Effector CD4-positive, alpha-beta T cell (primary cell): ENCODE results near the gene TNS1.

ENCODE experiments used
- DNase-seq: peaks from one replicate; pipeline ENCODE4 v3.0.0-alpha.2; 2020

TNS1 gene

DNA sequence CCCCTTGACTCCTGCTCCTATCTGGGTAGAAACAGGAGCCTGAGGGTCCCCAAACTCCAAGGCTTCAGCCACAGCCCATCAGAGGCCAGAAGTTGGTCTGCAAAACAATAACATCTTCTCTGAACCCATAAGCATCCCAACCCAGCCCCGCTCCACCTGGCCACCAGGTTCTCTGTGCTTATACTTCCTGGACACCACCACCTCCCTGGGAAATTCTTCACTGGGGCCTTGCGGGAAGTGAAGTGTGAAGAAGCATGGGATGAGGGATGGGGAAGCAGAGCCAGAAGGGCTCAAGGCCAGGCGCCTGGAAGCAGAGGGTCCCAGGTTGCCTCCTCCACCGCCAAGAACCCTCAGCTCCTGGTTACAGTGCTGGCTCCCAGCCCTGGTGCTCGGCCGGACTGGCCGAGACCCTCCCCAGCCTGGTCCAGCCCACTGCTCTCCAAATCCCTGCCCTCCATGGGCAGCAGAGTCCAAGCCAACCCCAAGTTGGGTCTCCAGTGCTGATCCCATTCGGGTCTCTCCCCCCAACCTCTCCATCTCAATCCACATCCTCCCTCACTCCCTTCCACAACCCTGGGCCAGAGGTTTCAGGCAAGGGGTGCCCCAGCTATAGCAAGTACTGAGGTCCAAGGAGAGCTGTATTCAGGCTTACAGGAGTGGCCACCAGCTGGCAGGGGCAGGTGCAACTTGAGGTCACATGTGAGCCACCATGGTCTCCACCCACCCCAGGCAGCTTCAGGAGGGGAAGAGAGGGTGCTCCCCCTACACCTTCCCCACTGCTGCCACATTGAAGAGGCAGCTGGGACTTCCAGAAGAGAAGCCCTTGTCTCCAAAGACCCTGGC, 60.7 kb downstream of the TNS1 start:
- DNase-seq = no peak

DNA sequence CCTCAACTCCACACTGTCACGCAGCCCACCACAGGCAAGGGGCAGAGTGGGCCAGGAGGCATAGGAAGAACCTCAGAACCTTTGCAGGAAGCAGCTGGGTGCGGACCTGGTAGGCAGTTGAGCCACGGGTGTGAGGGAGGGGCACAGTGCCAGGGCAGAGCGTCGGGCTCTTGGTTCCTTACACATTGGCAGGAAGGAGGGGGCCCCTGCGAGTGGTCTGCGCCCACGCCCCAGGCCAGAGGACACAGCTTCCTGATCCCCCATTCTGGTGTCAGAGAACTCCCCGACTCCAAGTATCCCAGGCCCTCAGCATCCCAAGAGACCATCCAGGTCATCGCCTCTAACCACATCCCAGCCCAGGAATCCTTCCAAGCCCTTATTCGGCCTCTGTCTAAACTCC, 61.5 kb downstream of the TNS1 start:
- no peak for DNase-seq

DNA sequence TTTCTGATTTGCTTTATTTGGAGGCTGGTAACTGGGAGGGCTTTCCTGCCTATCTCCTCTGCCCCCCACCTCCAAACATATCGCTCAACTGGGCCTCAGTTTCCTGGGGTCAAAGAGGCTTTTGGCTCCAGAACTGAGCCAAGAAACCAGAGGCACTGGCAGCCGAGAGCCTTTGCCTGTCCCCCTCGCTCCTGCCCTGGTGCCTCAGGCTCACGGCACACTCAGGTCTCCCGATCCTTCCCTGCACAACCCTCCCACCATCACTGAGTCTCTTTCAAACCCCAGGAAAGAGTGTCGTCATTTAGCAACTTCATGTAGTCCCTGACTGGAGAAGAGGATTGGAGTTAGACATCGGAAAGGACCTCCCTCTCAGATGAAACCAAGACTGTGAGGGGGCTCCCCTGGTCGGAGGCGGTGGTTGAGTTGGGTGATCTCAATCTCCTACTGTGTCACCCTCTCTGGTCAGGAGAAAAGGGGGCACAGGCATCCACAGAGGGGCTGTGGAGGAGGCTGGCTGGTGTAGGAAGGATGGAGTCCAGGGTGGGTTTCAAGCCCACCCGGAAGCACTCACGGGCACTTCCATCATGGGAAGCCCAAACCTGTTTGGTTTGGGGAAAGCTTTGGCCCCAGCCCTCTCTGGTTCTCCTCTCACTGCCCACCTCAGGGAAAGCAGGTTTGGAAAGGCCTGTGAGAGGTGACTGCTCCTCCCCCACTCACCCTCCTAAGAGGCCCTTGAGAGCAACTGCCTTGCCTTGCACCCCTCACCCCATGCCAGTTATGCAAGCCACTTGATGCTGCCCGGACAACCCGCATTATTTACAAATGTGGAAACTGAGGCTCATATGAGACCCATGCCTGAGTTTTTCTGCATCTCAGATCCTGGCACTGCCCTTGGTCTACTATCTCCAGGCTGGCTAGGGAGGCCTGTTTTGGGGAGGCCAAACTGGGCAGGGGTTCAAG, 62.3 kb downstream of the TNS1 start:
- no peak for DNase-seq

DNA sequence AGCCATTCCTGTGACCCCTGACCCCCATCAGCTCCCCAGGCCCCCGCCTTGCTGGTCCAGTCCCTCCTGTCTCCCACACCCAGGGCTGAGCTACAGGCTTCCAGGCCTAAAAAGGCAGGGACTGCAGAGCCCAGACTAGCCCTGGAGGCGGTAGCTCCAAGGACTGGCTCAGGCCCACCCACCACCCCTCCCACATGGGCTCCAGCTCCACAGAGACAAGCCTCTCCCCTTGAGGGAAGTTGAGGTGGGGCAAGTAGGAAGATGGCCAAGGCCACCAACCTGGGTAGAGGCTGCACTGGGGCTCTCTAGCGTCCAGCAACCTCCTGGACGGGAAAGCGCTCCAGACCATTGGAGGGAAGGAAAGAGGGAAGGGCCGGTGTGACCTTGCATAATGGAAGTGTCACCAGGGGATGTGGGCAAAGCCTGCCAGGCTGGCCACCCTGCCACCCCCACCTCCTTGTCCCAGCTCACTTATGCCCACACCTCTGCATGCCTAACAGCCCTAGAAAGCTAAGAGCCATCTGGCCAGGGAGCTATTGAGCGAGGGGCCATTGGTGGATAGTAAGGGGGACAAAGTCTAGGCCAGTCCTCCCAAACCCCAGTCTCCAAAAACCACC, 63.1 kb downstream of the TNS1 start:
- DNase-seq = no peak

DNA sequence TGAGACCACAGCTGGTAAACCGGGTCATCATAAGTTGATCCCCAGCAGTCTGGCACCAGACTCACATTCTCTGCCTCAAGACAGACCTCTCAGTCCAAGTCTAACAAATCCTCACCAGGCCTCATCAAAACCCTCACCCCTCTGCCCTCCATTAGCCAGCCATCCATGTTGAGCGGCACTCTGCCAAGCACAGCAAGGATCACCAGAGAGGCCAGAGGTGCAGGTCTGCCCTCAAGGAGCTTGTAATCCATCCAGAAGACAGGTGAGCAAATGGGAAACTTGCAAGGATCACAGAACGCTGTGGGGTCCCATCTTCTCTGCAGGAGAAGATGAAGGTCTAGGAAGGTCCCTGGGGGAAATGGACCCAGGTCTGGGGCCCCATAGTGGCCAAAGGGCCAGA, 63.6 kb downstream of the TNS1 start:
- DNase-seq = no peak

DNA sequence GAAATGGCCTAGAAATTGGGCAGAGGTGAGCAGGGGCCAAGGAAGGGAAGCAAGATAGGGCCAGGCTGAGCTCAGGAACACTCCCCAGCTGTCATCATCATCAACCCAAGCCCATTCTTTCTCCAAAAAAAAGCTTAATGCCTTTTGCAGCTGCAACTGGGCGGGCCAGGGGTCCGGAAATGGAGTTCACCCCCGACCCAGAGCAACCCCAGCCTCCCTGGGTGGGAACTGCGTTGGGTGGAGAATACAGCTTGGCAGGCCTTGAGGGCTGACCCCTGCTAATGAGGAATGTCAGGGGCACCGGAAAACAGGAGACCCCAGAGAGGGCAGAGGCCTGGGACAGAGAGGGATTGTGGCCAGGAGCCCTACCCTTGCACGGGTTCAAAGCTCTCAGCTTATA, 64.8 kb downstream of the TNS1 start:
- DNase-seq = no peak

DNA sequence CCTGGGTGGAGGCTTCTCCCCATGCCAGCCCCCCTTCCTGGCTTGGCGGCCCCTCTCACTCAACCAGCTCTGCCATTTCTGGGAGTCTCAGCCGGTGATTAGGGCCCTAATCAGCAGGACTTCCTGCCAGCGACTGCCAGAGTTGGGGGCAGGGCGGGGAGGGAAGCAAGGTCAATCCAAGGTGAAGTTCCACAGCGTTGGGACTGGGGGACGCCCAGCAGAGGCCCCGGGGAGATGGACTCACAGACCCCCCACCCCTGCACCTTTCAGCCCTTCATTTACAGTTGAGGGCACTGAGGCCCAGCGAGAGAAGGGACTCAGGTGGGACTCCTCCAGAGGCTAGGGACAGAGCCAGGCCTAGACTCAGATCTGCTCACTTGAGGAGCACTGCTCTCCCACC, 65.3 kb downstream of the TNS1 start:
- DNase-seq = no peak

DNA sequence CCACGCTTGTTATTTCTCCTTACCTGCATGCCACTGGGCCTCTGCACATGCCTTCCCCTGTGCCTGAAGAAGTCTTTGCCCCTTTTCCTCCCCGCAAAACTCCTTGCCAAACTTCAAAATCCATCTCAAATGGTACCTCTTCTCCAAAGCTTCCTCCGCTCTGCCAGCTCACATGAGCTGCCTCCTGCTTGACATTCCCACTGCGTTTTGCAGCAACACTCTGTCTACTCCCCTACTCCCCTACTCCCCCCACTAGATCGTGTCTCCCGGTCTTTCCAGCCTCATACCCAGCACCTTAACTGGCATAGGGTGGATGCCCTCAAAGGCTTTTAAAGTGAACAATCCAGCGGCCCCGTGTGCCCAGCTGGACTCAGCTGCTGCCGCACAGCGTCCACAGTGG, 65.8 kb downstream of the TNS1 start:
- no peak for DNase-seq

DNA sequence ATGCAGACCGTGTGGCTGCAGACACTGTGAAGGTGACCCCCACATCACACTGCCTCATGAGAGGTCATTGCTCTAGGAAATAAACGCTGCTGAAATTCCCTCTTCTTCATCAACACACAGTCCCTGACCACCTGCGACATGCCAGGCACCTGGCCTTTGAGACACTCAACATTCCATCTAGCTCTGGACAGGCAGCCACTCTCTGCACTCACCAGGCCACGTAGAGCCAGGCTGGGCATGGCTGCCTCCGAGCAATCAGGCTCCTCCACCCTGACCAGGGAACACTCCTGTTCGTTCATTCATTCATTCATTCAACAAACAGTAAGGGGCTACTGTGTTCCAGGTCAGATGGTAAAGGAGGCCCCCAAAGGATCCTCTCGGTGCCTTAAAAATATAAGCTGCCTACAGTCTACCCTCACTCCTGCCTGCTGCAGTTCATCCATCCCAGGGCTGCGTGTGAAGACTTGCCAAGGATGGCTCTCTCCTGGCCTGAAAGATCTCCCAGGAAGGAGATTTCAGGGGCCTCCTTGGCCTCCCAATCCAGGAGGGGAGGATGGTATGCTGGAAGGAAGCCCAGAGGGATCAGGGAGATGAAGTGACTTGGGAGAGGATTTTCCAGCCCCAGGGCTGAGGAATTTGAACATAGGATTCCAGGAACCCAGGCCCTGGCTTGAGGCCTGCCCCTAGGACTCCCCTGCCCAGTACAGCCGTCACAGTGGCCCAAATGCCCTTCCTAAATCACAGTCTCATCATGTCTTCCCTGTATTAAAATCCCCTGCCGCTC, 66.7 kb downstream of the TNS1 start:
- DNase-seq = no peak

DNA sequence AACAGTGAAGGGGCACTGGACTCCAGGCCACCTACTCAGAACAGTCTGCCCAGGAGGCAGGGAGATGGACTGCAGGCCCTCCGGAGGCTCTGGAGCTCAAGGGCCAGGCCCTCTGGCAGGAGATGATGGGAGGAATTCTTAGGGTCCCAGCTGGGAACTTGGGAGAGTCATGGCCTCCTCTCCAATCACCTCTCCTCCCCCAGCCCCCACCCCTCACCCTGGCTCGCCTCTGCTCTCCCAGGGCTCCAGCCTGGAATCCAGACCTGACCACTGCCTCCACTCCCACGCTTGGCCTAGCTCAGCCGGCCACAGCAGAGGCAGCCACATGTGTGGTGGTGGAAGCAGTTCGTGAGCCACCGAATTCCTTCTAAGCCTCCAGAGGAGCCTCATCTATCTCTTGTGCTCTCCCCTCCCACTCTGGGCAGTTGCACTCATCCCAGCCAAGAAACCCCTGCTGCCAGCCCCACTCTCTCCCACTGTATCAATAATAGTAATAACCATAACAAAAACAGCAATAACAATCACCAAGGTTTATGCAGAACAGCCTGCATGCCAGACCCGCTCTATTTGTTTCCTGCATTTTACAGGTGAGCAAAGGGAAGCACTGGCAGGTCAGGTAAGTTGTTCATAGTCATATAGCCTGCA, 67.4 kb downstream of the TNS1 start:
- no peak for DNase-seq

DNA sequence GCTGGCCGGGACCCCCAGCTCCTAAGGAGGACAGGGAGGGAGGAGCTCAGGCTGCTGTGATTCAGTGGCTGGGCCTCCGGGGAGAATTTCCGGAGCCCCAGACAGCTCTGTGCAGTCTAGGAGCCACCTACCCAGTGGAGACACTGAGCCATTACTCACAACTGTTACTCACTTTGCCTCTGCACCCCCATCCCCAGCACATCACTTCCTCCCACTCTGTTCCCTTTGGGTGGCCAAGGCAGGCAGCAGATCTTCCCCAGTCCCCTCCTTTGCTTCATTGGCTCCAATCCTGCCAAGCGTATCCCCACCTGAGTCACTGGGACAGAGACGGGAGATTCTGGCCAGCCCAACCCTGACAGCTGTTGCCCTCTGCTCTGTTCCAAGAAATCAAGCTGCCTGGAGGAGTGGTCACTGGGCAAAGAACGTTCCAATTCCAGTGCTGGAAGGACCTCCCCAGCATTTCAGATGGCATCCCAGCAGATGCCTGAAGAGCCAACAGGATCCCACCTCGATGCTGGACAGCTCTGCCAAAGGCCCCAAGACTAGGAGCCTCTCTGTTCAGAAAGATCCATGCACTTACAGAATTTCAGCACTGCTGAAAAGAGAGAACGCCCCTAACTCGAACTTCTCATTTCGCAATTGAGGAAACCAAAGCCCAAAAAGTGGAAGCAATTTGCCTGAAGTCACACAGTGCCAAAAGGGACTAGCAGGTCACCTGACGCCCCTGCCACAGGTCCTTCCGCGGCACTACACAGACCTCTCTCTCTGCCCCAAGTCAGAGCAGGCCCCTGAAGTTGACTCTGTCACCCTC, 68.3 kb downstream of the TNS1 start:
- no peak for DNase-seq

DNA sequence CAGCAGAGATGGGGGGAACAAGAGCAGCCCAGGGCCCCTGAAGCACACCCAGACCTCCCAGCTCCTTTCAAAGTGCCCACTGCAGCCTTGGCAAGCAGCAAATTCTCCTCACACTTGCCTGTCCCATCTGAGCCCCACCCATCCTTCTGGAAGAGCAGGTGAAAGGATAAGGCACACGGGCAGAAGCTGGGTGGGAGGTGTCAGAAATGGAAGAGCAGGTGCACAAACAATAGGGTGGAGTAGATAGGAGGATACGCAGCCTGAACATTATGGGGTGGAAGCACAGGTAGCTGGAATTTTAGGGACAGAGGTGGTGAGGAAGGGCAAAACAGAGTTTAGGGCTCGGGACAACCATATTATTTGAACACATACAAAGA, 69.2 kb downstream of the TNS1 start:
- no peak for DNase-seq

DNA sequence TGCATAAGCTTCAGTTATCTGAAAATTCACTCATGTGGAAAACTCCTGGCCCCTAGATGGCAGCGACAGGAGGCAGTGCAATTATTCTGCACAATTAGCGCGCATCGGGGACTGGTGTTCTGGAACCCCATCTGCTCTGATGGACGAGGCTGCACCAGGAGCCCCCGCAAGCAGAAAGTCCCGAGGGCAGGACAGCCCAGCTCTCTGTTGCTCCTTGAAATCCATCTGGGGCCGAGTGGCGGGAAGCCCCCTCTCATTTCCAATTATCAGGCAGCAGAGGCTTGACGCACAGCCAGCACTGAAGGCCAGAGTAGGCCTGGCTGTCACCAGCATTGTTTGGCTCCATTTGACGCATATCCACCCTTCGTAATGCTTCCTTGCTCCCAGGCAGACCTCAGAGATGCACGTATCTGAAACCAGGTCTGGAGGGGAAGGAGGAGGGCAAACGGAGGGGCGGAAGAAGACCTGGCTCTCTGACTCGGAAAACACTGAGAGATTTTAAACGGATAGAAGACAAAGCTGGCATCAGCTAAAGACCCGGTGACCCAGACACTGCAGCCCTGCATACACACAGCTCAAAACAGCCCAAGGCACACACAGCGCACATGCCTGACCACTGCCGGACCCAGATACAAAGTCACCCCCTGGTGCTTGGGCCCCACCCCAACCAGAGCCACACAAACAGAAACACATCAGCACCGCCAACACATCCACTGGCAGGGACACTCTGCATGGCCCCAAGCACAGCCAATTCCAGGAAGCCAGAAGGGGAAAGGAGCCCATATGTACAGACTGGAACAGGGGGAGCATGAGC, 69.8 kb downstream of the TNS1 start:
- DNase-seq = no peak

DNA sequence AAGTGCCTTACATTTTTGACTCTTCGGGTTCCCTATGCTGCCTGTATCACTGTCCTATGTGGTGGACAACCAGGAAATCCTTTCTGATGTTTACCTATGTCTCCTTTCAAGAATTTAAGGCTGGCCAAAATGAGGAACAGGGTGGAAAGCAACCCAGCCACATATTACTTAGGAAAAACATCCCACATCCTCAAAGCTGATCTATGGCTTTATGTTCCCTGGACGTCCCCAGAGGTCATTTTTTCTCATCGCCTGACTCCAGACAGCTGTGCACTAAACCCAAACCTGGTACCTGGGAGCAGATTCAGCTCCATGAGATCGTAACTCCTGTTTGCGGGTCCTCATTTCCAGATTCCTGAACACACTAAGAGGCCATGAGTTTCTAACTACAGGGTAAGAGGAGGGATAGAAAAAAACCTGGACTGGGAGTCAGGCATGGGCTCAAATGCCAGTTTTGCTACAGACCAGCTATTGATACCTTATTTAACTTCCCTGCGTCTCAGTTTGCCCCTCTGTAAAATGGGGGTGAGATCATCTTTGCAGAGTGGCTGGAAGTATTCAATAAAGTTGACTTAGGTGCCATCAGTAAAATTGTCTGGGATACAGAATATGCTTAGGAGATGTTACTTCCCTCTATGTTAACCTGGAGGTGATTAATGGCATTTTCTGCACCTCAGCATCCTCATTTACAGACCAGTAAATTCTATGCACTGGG, 70.8 kb downstream of the TNS1 start:
- DNase-seq = no peak

DNA sequence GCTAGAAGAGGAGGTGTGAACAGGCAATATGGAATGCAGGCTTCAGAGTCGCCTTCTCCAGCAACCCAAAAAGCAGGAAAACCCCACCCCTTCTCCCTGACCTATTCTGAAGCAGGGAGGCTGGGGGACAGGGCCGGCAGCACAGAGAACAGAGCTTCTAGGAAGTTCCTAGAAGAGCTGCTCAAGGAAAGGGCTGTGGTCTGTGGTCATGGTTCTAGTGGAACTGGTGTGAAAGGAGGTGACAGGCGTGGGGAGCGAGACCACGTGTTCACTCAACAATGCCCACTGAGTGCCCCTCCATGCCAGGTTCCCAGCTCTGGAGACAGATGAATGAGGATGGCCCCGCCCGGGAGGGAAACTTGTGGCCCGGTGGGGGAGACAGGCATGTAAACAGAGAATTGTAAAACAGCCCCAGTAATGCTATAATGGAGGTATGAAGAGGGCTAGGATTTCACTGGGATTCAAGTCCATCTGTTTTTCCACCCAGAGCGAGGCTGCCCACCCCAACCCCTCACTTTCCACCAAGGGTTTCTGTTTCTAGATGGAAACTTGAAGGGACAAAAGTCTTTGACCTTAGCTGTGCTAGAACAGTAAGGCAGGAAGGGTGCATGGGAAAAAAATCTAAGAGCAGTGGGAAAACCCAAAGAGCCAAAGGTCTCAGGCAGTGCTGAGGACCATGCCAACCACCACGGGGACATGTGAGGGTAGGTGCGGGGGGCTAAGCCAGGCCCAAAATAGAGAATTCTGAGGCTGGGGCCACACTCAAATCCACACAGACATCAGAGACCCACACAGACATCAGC, 71.8 kb downstream of the TNS1 start:
- DNase-seq = no peak

DNA sequence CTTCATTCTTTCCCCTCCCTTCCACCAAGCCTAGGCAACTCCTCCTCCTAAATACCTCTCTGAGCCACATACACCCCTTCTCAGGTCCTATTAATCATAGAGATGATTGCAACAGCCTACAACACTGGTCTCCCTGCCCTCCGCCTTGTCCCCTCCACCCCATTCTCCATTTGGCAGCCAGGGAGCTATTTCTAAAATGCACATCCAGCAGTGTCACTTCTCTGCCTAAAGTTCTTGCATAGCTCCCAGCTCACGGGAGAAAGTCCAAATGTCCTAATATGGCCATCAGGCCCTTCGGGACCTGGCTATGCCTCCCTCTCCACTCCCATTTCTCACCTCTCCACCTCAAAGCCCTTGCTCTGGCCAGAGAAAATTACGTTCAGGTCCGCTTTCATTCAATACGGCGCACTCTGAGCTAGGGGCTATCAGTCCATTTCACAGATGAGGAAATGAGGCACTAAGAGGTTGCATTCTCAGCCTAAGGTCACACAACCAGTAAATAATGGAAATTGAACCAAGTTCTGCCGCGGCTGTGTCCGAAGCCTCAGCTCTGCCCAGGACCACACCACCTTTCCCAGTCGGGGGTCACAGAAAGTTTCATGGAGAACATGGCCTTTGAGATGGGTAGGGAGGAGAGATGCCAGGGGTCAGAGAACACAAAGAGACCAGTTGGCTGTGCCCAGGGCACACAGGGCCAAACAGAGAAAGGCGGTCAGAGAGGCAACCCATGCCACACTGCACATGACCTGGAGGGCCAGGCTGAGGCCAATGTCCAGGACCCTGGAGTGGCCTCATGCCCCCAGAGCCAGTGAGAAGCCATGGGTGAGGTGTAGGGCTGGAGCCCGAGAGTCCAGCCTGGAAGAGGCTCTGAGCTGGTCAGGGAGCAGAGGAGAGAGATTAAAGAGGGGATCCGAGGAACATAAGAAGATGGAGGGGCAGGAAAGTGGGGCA, 72.8 kb downstream of the TNS1 start:
- no peak for DNase-seq

DNA sequence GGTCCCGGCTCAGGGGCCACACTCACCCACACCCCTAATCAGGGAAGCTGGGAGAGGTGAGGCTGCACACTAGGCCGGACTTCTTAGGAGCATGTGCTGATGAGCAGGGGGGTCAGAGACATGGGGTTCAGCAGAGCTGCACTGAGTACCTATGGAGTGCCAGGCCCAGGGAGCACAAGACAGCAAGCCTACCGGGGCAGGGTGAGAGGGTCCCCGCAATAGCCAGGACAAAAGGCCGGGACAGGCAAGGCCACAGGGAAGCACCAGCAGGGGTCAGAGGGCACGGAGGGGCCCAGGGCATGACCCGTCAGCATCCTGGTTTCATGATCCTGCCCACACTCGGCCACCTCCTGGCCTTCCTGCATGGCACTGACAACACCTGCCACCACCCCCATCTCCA, 73.5 kb downstream of the TNS1 start:
- DNase-seq = no peak
